GM21786 (cell line): ENCODE results near the gene NEURL2.
"Not testable (repeated sequence)": the region's sequence is repeated elsewhere in the genome, so short reads cannot be mapped to it uniquely, and the experiment has no call there.

Experiments used
- ATAC-seq: cut with Tn5 transposase; IDR thresholded peaks from one replicate; pipeline ENCODE4 v1.9.1; 2021; ENCODE audit not compliant: unreplicated experiment

NEURL2 gene

GRCh38 chr20:45874576-45874975, 16.4 kb downstream of the NEURL2 start:
- ATAC-seq: no peak

- not testable (repeated sequence) for ATAC-seq
Observed at GRCh38 chr20:45874104-45874481, 16.9 kb downstream of the NEURL2 start.

DNA sequence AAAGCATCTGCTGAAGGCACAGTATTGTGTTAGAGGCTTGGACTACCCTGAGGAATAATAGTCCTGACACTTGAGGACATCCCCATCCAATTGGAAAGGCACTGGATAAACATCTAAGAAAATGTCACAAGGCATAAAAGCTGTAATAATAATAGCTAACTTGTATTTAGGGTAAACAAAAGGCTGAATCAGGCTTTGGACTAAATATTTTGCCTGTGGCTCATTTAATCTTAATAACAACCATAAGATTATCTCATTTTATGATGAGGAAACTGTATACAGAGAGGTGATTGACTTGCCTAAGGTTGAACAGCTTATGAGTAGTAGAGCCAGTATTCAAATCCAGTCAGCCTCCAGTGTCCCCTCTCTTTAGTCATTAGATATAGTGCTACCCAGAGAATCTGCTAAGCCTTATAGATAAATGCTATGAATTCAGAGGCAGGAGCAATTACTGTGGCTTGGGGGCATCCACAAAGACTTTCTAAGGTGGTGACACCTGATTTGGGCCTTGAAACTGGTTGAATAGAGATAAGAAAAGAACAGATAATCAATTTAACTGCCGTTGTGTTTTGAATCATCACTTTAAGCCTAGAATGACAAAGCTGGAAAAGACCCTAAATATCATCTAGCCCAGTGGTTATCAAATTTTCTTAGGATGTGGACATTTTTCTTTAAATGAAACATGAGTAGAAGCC, 17.5 kb downstream of the NEURL2 start:
- no peak for ATAC-seq

DNA sequence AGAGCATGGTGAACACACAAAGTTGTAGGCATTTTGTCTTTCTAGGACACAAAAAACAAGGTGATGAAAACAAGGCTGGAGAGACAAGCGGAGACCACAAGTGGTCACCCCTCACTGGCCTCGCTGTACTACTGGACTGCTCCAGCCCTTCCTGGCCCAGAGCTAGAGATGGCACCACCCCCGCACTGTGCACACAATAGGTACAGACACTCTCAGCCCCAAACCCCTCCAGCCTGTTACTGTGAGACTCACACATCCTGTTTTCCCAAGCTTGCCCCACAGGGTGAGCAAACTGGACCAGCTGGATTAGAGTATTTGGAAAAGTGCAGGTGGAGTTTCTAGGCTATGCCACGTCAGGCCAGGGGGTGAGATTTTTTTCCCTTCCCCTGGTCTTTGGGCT, 18.4 kb downstream of the NEURL2 start:
- no peak for ATAC-seq

GRCh38 chr20:45867819-45868176, 23.2 kb downstream of the NEURL2 start:
- no peak for ATAC-seq

- no peak for ATAC-seq
Observed at GRCh38 chr20:45867136-45867818, 23.7 kb downstream of the NEURL2 start.

- no peak for ATAC-seq
Observed at GRCh38 chr20:45866454-45866853, 24.6 kb downstream of the NEURL2 start.

- ATAC-seq: no peak
Observed at GRCh38 chr20:45863543-45864470, 27.2 kb downstream of the NEURL2 start.

DNA sequence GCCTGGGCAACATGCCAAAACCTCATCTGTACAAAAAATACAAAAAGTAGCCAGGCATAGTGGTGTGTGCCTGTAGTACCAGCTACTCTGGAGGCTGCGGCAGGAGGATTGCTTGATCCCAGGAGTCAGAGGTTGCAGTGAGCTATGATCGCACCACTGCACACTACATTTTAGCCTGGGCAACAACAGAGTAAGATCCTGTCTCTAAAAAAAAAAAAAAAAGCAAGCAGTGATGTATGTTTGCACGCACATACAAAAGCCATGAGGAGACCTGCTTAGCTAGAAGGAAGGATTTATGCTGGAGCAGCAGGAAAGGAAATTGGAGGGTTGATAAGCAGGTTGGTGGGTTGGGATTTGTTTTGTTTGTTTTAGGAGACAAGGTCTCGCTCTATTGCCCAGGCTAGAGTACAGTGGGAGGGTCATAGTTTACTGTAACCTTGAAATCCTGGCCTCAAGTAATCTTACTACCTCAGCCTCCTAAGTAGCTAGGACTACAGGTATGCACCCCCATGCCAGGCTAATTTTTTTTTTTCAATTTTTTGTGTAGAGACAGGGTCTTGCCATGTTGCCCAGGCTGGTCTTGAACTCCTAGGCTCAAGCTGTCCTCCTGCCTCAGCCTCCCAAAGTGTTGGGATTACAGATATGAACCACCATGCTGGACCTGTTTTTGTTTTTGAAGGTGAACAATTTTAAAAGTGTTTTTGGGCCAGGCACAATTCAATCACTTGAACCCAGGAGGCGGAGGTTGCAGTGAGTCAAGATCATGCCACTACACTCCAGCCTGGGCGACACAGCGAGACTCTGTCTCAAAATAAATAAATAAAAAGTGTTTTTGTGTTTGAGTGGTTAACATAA, 29.6 kb downstream of the NEURL2 start:
- no peak for ATAC-seq

GRCh38 chr20:45860560-45861220, 30.3 kb downstream of the NEURL2 start:
- ATAC-seq: no peak

- ATAC-seq: no peak
Observed at GRCh38 chr20:45859916-45860315, 31.1 kb downstream of the NEURL2 start.

DNA sequence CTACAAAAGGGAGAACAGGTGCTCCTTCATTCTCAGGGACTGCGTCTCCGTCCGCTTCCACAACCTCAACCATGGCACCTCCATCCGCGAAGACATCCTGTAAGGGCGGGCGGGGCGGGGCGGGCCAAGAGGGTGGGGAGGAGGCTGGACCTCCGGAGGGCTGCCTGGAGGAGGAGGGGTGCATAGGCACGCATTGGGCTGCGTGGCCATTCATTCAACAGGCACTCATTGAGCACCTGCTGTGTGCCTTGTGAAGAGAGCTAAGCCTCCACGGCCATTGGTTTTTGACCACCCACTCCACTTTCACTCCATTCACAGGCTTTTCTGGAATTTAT, 33.2 kb downstream of the NEURL2 start:
- peak; percentile 22 for ATAC-seq

GRCh38 chr20:45857114-45857881, 33.7 kb downstream of the NEURL2 start, which contains the start of the genes ACOT8 and ZSWIM3:
TSS of gene ACOT8 (minus strand) at chr20:45857392. CDS start at chr20:45857315, 77 bp downstream.
TSS of gene ZSWIM3 (plus strand) at chr20:45857614. CDS start at chr20:45857826, 212 bp downstream.
- ATAC-seq: peak; percentile 96

DNA sequence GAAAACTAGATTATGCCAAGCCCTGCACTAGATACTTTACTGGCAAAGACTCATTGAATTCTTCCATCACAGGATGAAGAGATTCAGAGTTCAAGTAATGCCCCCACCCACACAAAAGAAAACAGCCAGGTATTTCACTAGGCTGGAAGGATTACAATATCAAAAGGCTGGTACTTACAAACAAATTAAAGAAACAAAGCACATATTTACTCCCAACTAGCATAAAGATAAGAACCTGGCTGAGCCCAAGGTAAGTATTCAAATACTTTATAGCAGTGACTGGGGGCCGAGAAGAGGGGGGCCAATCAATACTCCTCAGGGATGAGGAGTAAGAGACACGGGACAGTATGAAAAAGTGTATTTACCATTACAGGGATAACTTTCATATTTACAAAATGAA, 37.5 kb downstream of the NEURL2 start:
- no peak for ATAC-seq

DNA sequence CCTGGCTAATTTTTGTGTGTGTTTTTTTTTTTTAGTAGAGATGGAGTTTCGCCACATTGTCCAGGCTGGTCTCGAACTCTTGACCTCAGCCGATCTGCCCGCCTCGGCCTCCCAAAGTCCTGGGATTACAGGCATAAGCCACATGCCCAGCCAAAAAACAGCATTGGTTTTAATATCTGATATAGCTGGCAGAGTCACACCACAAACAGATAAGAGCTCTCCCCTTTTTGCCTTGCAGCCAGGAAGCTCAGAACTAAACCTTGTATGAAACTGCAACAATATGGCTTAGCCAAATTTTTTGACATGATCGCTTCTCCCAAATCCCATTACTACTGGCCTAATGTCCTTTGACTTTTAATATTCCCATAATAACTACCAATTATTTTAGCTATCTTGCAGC, 38.7 kb downstream of the NEURL2 start:
- ATAC-seq: no peak

- no peak for ATAC-seq
Observed at GRCh38 chr20:45851501-45851900, 39.5 kb downstream of the NEURL2 start.

- ATAC-seq: no peak
Observed at GRCh38 chr20:45850926-45851325, 40.1 kb downstream of the NEURL2 start.

- no peak for ATAC-seq
Observed at GRCh38 chr20:45850238-45850637, 40.8 kb downstream of the NEURL2 start.

GRCh38 chr20:45848969-45849582, 41.9 kb downstream of the NEURL2 start:
- no peak for ATAC-seq
